SU-DHL-6 (cell line): ENCODE measurements around the gene MED31.

ENCODE experiments used
- CTCF ChIP-seq: fragments of 200-600 bp; sonication (generic); IDR thresholded peaks from one replicate; pipeline ENCODE4 v1.5.1; 2017; ENCODE audit warnings: antibody characterized with exemption, mild to moderate bottlenecking, low read length, moderate library complexity; ENCODE audit not compliant: insufficient read depth, poor library complexity, severe bottlenecking
- EZH2phosphoT487 ChIP-seq: fragments of 200-600 bp; sonication (generic), shearing (Covaris generic); conservative IDR thresholded peaks from 2 replicates; pipeline ENCODE4 v1.6.1; 2018; ENCODE audit warnings: mild to moderate bottlenecking, antibody characterized with exemption, low read length, moderate library complexity, mixed read lengths

DNA sequence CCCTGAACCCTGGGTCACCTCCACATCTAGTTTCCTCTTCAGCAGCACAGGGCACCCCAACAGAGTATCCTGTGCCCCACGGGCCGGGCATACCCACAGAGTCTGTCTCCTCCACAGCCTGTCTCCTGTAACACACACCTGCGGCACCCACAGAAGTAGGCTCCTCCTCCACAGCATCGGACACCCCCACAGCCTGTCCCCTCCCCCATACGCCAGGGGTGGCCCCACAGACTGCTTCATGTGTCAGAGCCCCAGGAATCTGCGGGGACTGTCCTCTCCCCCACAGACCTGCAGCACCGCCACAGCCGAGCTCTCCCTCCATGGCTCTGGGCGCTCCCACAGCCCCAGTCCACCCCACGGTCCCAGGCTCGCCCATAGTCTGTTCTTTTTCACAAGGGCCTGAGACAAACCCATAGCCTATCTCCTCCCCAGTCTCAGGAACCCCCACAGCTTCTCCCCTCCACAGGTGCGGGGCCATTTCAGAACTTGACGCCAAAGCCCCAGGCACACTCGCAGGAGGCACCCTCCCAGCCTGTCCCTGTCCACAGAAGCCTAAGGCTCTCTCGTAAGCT, 12.3 kb downstream of the MED31 start:
- TF ChIP-seq CTCF (no peak), EZH2phosphoT487 (no peak)
